ENCODE results near the gene REC8. TPM values are rescaled to one million over a fixed set of nuclear protein-coding genes. Genes with fewer than 3 reads are reported as not detected.

Gene REC8
- total RNA-seq, 1 donor from 2014 or later: 34.6 TPM

DNA sequence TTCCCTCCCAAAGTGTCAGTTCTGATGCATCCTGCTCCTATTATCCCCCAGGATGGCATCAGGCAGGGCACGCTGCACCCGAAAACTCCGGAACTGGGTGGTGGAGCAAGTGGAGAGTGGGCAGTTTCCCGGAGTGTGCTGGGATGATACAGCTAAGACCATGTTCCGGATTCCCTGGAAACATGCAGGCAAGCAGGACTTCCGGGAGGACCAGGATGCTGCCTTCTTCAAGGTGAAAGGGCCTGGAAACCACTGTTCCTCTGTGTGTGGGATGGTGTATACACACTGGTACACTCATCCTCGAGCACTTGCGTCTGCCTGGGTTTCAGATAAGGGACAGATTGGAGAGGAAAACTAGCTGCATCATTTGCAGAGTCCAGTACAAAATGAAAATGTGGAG is 9.8 kb upstream of the REC8 start:
- Mint-ChIP-seq H3K27ac (peak overlapping the region; percentile 95), H3K9me3 (no peaks in the 10 kb centered on the region), H3K27me3 (ENCODE audit: insufficient read depth, low read depth) (peaks cover 2% of the 10 kb centered on the region), H3K36me3 (peaks cover 6% of the 10 kb centered on the region), H3K4me3 (peak overlapping the region; percentile 85), H3K4me1 (peaks cover 12% of the 10 kb centered on the region)
- peaks cover 5% of the 10 kb centered on the region for H4K20me1 ChIP-seq (ENCODE audit: low read depth)
- H3K79me2 ChIP-seq (ENCODE audit: low read depth): no peaks in the 10 kb centered on the region
- no peak overlapping the region for H3K4me2 ChIP-seq
- no peak overlapping the region for H3K27ac ChIP-seq
- H3K27me3 ChIP-seq: no peaks in the 10 kb centered on the region
- no peaks in the 10 kb centered on the region for H3K36me3 ChIP-seq
- peaks cover 8% of the 10 kb centered on the region for H3F3A ChIP-seq (ENCODE audit: low read depth)
- no peak overlapping the region for H3K9ac ChIP-seq
- DNase-seq (ENCODE audit: low spot score): no peak
- no peaks in the 10 kb centered on the region for H3K4me1 ChIP-seq
- H2AFZ ChIP-seq (replicated peaks): no peak overlapping the region
- H3K4me3 ChIP-seq: no peak overlapping the region
- no peaks in the 10 kb centered on the region for H3K9me3 ChIP-seq (ENCODE audit: low read depth)
- TF ChIP-seq, protein P1, sequence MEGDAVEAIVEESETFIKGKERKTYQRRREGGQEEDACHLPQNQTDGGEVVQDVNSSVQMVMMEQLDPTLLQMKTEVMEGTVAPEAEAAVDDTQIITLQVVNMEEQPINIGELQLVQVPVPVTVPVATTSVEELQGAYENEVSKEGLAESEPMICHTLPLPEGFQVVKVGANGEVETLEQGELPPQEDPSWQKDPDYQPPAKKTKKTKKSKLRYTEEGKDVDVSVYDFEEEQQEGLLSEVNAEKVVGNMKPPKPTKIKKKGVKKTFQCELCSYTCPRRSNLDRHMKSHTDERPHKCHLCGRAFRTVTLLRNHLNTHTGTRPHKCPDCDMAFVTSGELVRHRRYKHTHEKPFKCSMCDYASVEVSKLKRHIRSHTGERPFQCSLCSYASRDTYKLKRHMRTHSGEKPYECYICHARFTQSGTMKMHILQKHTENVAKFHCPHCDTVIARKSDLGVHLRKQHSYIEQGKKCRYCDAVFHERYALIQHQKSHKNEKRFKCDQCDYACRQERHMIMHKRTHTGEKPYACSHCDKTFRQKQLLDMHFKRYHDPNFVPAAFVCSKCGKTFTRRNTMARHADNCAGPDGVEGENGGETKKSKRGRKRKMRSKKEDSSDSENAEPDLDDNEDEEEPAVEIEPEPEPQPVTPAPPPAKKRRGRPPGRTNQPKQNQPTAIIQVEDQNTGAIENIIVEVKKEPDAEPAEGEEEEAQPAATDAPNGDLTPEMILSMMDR (IDR thresholded peaks at IDR 0.05): no peak
- TF ChIP-seq EZH2 (IDR thresholded peaks at IDR 0.05): no peak
- TF ChIP-seq EZH2phosphoT487 (IDR thresholded peaks at IDR 0.05): no peak

DNA sequence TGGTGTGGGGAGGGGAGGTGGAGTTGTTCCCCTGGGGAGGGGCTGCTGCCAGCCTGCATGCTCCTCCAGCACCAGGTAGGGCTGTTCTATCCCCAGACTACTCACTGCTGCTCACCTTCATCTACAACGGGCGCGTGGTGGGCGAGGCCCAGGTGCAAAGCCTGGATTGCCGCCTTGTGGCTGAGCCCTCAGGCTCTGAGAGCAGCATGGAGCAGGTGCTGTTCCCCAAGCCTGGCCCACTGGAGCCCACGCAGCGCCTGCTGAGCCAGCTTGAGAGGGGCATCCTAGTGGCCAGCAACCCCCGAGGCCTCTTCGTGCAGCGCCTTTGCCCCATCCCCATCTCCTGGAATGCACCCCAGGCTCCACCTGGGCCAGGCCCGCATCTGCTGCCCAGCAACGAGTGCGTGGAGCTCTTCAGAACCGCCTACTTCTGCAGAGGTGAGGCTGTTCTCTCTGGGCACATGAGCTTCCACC is 7.3 kb upstream of the REC8 start:
- Histone ChIP-seq H3K9ac (no peak overlapping the region), H3K27ac (no peak overlapping the region), H3K9me3 (ENCODE audit: low read depth) (no peaks in the 10 kb centered on the region), H3K4me3 (no peak overlapping the region), H3F3A (ENCODE audit: low read depth) (peaks cover 8% of the 10 kb centered on the region), H3K36me3 (no peaks in the 10 kb centered on the region), H4K20me1 (ENCODE audit: low read depth) (peaks cover 5% of the 10 kb centered on the region), H3K4me1 (no peaks in the 10 kb centered on the region), H3K27me3 (no peaks in the 10 kb centered on the region), H2AFZ (replicated peaks) (no peak overlapping the region), H3K79me2 (ENCODE audit: low read depth) (no peaks in the 10 kb centered on the region), H3K4me2 (no peak overlapping the region)
- no peak for DNase-seq (ENCODE audit: low spot score)
- H3K27ac Mint-ChIP-seq: no peak overlapping the region
- H3K36me3 Mint-ChIP-seq: peaks cover 6% of the 10 kb centered on the region
- TF ChIP-seq EZH2phosphoT487 (IDR thresholded peaks at IDR 0.05): no peak
- TF ChIP-seq, protein P1 (IDR thresholded peaks at IDR 0.05): no peak
- TF ChIP-seq EZH2 (IDR thresholded peaks at IDR 0.05): no peak
- H3K9me3 Mint-ChIP-seq: no peaks in the 10 kb centered on the region
- peaks cover 2% of the 10 kb centered on the region for H3K27me3 Mint-ChIP-seq (ENCODE audit: insufficient read depth, low read depth)
- H3K4me3 Mint-ChIP-seq: no peak overlapping the region
- H3K4me1 Mint-ChIP-seq: peaks cover 12% of the 10 kb centered on the region

DNA sequence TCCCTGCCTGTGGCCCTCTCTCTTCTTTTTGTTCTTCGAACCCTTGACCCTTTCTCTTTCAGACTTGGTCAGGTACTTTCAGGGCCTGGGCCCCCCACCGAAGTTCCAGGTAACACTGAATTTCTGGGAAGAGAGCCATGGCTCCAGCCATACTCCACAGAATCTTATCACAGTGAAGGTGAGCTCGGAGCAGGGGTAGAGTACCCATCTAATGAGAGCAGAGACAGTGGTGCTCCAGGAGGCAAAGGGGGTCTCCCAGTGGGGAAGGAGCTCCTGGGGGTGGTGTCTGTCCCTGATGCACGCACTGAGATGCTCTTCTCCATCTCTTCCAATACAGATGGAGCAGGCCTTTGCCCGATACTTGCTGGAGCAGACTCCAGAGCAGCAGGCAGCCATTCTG is 6.1 kb upstream of the REC8 start:
- no peak overlapping the region for H3K27ac Mint-ChIP-seq
- peaks cover 3% of the 10 kb centered on the region for H3K27me3 Mint-ChIP-seq (ENCODE audit: insufficient read depth, low read depth)
- H3K9me3 Mint-ChIP-seq: no peaks in the 10 kb centered on the region
- H3K4me1 ChIP-seq: no peaks in the 10 kb centered on the region
- H3K9me3 ChIP-seq (ENCODE audit: low read depth): no peaks in the 10 kb centered on the region
- TF ChIP-seq, protein P1 (IDR thresholded peaks at IDR 0.05): no peak
- TF ChIP-seq EZH2phosphoT487 (IDR thresholded peaks at IDR 0.05) (no peak), EZH2 (IDR thresholded peaks at IDR 0.05) (no peak)
- H3K4me1 Mint-ChIP-seq: peaks cover 11% of the 10 kb centered on the region
- H3K79me2 ChIP-seq (ENCODE audit: low read depth): no peaks in the 10 kb centered on the region
- DNase-seq (ENCODE audit: low spot score): no peak
- H3F3A ChIP-seq (ENCODE audit: low read depth): peaks cover 8% of the 10 kb centered on the region
- H3K4me2 ChIP-seq: no peak overlapping the region
- H3K4me3 Mint-ChIP-seq: no peak overlapping the region
- peaks cover 3% of the 10 kb centered on the region for H3K36me3 Mint-ChIP-seq
- no peak overlapping the region for H2AFZ ChIP-seq (replicated peaks)
- H3K4me3 ChIP-seq: no peak overlapping the region
- H3K27me3 ChIP-seq: no peaks in the 10 kb centered on the region
- H3K27ac ChIP-seq: no peak overlapping the region
- peaks cover under 1% of the 10 kb centered on the region for H4K20me1 ChIP-seq (ENCODE audit: low read depth)
- no peaks in the 10 kb centered on the region for H3K36me3 ChIP-seq
- no peak overlapping the region for H3K9ac ChIP-seq

Data from neural progenitor cell (in vitro differentiated cells).